Erythroblast (primary cell): ENCODE results near the gene COMP.
"Not testable (repeated sequence)": the region's sequence is repeated elsewhere in the genome, so short reads cannot be mapped to it uniquely, and the experiment has no call there.

Experiments used
- DNase-seq, 2 experiments: peaks; one replicate each; lab custom pipeline; 2025; lab: John Stamatoyannopoulos, UW
- GATA1 ChIP-seq: IDR thresholded peaks from 2 replicates; pipeline ENCODE4 v1.6.1; 2011; ENCODE audit warnings: low read depth, mild to moderate bottlenecking, control low read depth, low read length, moderate library complexity
- POLR2A ChIP-seq: IDR thresholded peaks from 2 replicates; pipeline ENCODE4 v1.6.1; 2011; ENCODE audit warnings: mild to moderate bottlenecking, low read length

Gene COMP

DNA sequence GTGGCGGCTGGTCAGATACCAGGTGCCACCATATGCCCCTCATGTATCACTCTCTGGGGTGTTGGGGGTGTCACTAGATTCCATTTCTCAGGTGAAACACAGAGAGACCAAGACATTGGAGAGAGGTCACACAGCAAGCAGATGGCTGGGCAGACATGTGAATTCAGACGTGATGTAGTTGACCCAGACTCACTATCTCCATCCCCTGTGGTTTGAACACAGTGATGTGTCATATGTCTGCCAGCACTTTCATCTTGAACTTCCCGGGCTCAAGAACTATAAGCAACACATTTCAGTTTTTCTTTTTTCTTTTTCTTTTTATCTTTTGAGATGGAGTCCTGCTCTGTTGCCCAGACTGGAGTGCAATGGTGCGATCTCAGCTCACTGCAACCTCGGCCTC lies 24.6 kb upstream of the COMP start:
- TF ChIP-seq POLR2A (no peak), GATA1 (no peak)
- DNase-seq: no peak

DNA sequence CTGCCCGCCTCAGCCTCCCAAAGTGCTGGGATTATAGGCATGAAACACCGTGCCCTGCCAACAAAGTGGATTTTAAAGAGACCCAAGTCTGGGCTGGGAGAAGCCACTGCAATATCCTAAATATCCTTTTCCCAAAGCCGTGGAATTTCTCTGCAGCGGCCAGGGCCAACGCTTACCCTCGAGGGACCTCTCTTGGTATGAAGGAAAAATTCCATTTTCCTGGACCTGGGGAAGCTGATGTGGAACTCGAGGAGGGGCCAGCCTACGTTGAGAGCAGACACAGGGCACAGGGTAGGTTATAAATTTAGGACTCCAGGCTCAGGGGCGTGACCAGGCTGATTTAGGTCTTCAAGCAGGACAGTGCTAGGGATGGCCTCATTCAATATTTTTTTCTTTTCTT lies 23.0 kb upstream of the COMP start:
- TF ChIP-seq GATA1 (no peak), POLR2A (no peak)
- no peak for DNase-seq

- DNase-seq: not testable (repeated sequence)
Measured at GRCh38 chr19:18811638-18812037, 20.5 kb upstream of the COMP start.

- TF ChIP-seq POLR2A (no peak), GATA1 (no peak)
- no peak for DNase-seq
Measured at GRCh38 chr19:18809149-18809868, 18.2 kb upstream of the COMP start.

- TF ChIP-seq GATA1 (no peak), POLR2A (no peak)
- DNase-seq: no peak
Measured at GRCh38 chr19:18807861-18808331, 16.8 kb upstream of the COMP start.

DNA sequence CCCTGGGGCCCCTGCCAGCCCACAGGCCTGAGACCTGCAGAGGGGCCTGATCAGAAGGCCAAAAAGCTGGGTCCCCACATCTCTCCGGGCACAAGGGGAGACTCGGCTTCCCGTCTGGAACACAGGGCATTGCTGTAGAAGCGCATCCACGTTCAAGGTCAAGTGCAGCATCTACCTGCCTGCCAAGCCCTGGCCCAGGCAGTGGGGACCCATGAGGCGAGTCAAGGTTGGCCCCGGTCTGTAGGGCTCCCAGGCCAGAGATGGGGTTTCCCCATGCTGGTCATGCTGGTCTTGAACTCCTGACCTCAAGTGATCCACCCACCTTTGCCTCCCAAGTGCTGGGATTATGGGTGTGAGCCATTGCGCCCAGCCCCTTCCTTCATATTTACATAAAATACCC lies 13.5 kb upstream of the COMP start:
- TF ChIP-seq GATA1 (no peak), POLR2A (no peak)
- no peak for DNase-seq

- no peak for DNase-seq
- TF ChIP-seq GATA1: no peak
- TF ChIP-seq POLR2A: no peak
Measured at GRCh38 chr19:18804139-18804601, 13.1 kb upstream of the COMP start.

DNA sequence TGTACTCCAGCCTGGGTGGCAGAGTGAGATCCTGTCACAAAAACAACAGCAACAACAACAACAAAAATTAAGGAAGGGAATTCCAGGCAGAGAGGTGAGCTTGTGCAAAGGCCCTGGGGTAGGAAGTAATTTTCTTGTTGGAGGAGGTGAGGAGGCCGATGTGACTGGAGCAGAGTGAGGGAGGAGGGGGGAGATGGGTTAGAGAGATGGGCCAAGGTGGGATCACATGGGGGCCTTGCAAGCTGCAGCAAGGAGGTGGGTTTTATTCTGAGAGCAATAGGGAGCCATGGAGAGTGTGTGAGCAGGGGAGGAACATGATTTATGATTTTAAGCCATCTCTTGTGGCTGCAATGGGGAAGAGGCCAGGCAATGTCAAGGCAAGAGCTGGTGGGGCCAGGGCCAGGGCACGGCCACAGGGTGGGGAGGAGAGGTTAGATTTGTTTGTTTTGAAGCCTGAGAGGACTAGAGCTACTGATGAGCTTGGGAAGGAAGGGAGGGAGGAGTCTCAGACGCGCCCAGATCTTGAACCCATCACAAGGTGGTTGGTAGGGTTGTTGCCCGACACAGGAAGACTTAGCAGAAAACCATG lies 12.5 kb upstream of the COMP start:
- no peak for TF ChIP-seq GATA1
- TF ChIP-seq POLR2A: no peak

GRCh38 chr19:18802354-18802753 lies 11.2 kb upstream of the COMP start:
- DNase-seq: no peak
- TF ChIP-seq POLR2A: no peak
- no peak for TF ChIP-seq GATA1

More for the DNA sequence above, 12.5 kb upstream of the COMP start:
- DNase-seq: no peak

DNA sequence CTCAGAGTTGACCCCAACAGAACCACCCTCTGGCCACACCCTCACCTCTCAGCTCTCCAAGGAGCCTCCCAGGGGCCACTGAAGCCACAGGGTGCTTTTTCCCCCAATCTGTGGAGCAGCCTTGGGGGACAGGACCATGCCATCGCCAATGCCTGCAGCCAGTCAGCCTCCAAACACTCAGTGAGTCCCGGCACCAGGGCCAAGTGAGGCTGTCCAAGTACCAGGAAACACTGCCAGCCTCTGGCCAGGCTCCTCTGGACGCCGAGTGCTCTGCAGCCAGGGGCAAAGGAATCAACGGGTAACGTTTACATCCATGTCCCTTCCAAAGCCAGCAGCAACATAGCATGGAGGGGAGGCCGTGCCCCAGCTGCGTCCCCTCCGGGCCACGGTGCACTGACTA lies 9.5 kb upstream of the COMP start:
- no peak for DNase-seq
- TF ChIP-seq GATA1 (no peak), POLR2A (no peak)

DNA sequence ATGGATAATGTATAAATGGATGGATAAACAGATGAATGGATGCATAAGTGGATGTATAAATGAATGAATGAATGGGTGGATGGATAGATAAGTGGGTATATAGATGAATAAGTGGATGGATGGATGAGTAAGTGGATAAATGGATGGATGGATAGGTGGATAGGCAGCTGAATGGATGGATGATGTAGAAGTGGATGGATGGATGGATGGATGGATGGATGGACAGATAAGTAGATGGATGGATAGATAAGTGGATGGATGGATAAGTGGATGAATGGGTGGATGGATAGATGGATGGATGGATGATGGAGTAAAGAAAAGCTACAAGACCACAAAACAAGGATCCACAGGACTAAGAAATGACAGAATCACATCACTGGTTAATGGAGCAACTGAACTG lies 9.0 kb upstream of the COMP start:
- TF ChIP-seq GATA1: no peak
- no peak for TF ChIP-seq POLR2A
- DNase-seq: no peak

- DNase-seq: no peak
- TF ChIP-seq POLR2A (no peak), GATA1 (no peak)
Measured at GRCh38 chr19:18799389-18799970, 8.4 kb upstream of the COMP start.

DNA sequence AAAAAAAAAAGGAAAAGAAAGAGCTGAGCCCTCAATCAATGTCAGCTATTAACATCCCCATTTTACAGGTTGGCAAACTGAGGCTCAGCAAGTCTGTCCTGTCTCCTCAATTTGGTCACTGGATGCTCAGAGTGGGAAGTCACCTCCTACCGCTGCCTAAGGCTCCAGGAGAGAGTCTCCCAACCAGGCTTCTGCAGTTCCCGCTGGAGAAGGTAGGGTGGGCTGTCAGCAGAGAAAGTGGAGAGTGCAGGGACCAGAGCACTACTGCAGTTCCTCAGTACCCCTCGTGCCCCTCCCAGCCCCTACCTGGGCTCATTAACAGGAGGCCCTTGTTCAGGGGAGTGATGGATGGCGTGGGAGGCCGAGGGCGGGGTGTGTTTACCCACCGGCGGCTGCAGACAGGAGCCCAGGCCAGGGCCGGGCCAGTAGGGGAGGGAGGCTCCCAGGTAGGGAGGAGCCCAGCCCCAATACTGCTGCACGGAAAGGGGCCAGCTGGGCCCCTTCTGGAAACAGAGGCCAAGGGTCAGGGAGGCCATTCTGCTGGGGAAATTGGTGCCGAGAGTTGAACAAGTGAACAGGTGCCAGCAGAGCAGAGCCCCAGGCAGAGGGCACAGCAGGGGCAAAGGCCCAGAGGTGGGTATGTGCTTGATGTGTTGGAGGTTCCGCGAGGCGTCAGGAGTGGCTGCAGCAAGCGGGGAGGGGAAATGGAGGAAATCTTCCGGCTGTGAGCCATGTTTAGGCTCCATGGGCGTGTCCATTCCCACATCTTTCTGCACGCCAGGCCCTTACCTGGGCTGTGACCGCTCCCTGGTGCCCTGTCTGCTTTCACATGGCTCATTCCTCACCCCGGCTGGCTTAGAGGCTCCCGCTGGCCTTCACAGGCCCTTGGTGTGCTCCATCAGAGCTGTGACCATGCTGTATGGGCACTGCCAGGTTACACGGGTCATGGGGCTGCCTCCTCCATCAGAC lies 7.6 kb upstream of the COMP start:
- DNase-seq: no peak
- TF ChIP-seq GATA1 (no peak), POLR2A (no peak)

- TF ChIP-seq POLR2A (no peak), GATA1 (no peak)
- no peak for DNase-seq
Measured at GRCh38 chr19:18796239-18796638, 5.1 kb upstream of the COMP start.
